Fibroblast of lung (primary cell): ENCODE results near the gene CSNK1D.

Experiments used
- CTCF ChIP-seq, 2 donors: IDR thresholded peaks in 1 of 2; conservative IDR thresholded peaks in 1 of 2; 1 replicate in 1 of 2; 2 replicates in 1 of 2; pipeline ENCODE4 v1.5.1; 2011 to 2012; ENCODE audit warnings: low read length in 2 of 2, control low read depth in 1 of 2, inconsistent platforms in 1 of 2, low read depth in 1 of 2, mild to moderate bottlenecking in 1 of 2
- EZH2 ChIP-seq: IDR thresholded peaks from 2 replicates; pipeline ENCODE4 v1.5.1; 2012; ENCODE audit warnings: low read length, control low read depth, mild to moderate bottlenecking; ENCODE audit errors: missing control alignments

DNA sequence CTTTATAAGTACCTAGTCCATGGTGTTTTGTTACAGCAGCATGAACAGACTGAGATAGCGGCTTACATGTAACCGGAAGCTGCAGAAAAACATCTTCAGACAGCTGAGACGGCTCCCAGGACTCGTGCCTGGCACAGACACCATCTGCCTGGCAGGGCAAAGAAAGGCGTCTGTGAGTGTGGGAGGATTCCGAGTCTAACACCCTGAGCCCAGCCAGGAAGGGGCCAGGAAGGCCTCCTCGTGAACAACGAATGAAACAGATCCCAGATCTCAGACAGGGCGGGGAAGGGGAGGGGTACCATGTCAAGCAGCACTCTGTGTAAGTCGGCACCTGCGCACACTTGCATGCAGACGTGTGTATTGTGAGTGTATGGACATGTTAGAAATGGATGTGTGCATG is 4.4 kb upstream of the CSNK1D start:
- TF ChIP-seq CTCF (conservative IDR thresholded peaks at IDR 0.05 in 1 of 2, IDR thresholded peaks at IDR 0.05 in 1 of 2; ENCODE audit: low read depth in 1 of 2, low read length in 2 of 2) (no peak), EZH2 (no peak)
